Measurements from ENCODE around the gene SORT1. TPM values are rescaled to one million over a fixed set of nuclear protein-coding genes. Genes with fewer than 3 reads are reported as not detected.

Gene SORT1
- total RNA-seq, 6 experiments from 2014 or later, result 3.2 to 30.3 (median 13.7) TPM

DNA sequence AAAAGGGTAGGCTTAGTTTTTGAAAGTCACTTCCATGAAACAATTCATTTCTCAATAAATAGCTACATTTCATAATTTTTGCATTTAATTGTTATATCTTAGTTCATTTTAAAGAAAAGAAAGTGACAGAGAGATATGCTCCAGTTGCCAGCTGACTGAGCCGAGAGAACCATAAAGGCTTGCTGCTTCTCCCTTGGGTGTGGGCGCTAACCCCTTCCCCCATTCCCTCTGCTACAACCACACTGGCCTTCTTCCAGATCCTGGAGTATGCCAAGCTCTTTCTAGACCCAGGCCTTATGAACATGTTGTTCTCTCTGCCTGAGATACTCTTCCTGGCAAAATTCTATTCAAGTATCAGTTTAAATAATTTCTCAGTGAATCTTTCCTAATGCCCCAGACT is 12.3 kb downstream of the SORT1 start:
- Histone ChIP-seq H3K4me1 (peaks cover 0 to 5% (median 0%) of the 10 kb centered on the region in 4 donors), H3K4me3 (no peak overlapping the region), H3K36me3 (no peaks in the 10 kb centered on the region), H3K27me3 (no peaks in the 10 kb centered on the region), H3K27ac (no peak overlapping the region), H3K9me3 (no peaks in the 10 kb centered on the region)
- DNase-seq (no peak), ATAC-seq (peak in 1 of 4 donors; percentile 38)
- intact Hi-C loops (cut with DNase I), result no loop called here
- WGBS (ENCODE audit: insufficient coverage, low coverage, low lambda C conversion rate, missing lambda C conversion rate), result 58% methylated on average over 2 of the region's 2 CpGs
- TF ChIP-seq, protein P1, sequence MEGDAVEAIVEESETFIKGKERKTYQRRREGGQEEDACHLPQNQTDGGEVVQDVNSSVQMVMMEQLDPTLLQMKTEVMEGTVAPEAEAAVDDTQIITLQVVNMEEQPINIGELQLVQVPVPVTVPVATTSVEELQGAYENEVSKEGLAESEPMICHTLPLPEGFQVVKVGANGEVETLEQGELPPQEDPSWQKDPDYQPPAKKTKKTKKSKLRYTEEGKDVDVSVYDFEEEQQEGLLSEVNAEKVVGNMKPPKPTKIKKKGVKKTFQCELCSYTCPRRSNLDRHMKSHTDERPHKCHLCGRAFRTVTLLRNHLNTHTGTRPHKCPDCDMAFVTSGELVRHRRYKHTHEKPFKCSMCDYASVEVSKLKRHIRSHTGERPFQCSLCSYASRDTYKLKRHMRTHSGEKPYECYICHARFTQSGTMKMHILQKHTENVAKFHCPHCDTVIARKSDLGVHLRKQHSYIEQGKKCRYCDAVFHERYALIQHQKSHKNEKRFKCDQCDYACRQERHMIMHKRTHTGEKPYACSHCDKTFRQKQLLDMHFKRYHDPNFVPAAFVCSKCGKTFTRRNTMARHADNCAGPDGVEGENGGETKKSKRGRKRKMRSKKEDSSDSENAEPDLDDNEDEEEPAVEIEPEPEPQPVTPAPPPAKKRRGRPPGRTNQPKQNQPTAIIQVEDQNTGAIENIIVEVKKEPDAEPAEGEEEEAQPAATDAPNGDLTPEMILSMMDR (IDR thresholded peaks at IDR 0.05), result no peak
- no peak for TF ChIP-seq POLR2A (IDR thresholded peaks at IDR 0.05)

DNA sequence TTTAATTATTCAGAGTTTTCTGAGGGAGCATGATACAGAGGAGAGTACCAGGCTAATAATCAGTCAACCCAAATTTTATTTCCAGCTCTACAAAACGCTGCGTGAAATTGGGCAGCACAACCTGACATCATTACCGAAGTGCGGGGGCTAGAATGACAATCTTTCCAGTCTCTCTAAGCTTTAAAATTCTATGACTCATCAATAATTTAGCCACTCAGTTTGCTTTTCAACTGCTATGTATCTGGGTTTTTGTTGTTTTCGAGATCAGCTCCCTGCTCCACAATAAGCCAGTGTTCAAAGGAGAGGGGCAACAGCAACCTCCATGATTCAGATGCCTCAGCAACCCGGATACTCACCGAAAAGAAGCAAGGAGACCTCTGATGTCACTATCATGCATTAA is 13.9 kb downstream of the SORT1 start:
- ATAC-seq (no peak), DNase-seq (no peak)
- Histone ChIP-seq H3K4me3 (no peak overlapping the region), H3K36me3 (no peaks in the 10 kb centered on the region), H3K27ac (no peak overlapping the region), H3K9me3 (no peaks in the 10 kb centered on the region), H3K27me3 (no peaks in the 10 kb centered on the region), H3K4me1 (peaks cover 0 to 5% (median 0%) of the 10 kb centered on the region in 4 donors)
- TF ChIP-seq, protein P1 (IDR thresholded peaks at IDR 0.05), result no peak
- no peak for TF ChIP-seq POLR2A (IDR thresholded peaks at IDR 0.05)
- WGBS (ENCODE audit: insufficient coverage, low coverage, low lambda C conversion rate, missing lambda C conversion rate), result 95% methylated on average over 7 of the region's 7 CpGs
- intact Hi-C loops (cut with DNase I), result no loop called here

DNA sequence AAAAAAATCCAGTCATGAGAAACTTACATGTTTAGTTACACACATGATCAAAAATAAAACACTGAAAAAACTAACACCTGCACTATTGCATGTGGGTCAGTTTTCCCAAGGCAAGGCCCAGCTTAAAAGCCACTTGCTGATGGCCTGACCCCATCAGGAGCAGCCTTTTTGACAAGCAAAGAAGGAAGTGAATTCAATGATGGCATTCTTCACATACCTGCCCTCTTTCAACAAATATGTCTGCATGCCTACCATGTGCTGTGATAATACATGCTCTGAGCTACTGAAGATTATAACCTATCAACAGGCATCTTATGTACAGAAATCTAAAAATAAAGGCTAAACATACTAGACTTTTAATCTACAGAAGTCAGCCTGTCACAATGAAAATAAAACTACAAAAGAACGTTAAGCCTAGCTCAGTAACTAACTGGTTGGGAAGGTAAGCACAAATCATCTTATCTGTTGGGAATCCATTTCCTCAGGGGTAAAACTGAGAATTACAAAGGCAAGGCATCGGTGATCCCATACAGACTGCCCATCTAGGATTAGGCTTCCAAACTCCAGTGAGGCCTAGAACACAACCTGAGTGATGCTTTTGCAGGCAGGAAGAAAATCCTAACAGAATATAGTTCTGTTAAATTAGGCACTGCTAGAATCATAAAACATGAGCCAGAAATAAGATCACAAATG is 14.5 kb downstream of the SORT1 start:
- ATAC-seq, result no peak
- Histone ChIP-seq H3K4me3 (no peak overlapping the region), H3K9me3 (no peaks in the 10 kb centered on the region), H3K4me1 (peaks cover 0 to 5% (median 0%) of the 10 kb centered on the region in 4 donors), H3K27me3 (no peaks in the 10 kb centered on the region), H3K27ac (no peak overlapping the region), H3K36me3 (no peaks in the 10 kb centered on the region)
- no peak for DNase-seq
- WGBS (ENCODE audit: insufficient coverage, low coverage, low lambda C conversion rate, missing lambda C conversion rate), result 51% methylated on average over 2 of the region's 2 CpGs
- intact Hi-C loops (cut with DNase I), result no loop called here
- TF ChIP-seq POLR2A (IDR thresholded peaks at IDR 0.05), result no peak
- TF ChIP-seq, protein P1 (IDR thresholded peaks at IDR 0.05), result no peak

DNA sequence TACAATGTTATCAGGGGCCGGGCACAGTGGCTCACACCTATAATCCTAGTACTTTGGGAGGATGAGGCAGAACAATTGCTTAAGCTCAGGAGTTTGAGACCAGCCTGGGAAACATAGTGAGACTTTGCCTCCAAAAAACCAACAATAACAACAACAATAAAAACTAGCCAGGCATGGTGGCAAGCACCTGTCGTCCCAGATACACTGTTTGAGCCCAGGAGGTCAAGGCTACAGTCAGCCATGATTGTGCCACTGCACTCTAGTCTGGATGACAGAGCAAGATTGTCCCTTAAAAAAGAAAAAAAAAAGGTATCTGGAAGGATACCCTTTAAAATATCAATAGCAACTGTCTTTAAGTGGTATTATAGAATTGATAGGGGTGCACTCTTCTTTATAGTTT is 16.1 kb downstream of the SORT1 start:
- H3K27ac ChIP-seq, result no peak overlapping the region
- H3K27me3 ChIP-seq, result no peaks in the 10 kb centered on the region
- DNase-seq (no peak), ATAC-seq (peak in 1 of 4 donors; percentile 58)
- no peaks in the 10 kb centered on the region for H3K9me3 ChIP-seq
- no peaks in the 10 kb centered on the region for H3K36me3 ChIP-seq
- no peak overlapping the region for H3K4me3 ChIP-seq
- intact Hi-C loops (cut with DNase I), result no loop called here
- WGBS (ENCODE audit: insufficient coverage, low coverage, low lambda C conversion rate, missing lambda C conversion rate), result 57% methylated on average over 2 of the region's 2 CpGs
- peaks cover 0 to 13% (median 0%) of the 10 kb centered on the region in 4 donors for H3K4me1 ChIP-seq
- TF ChIP-seq, protein P1 (IDR thresholded peaks at IDR 0.05), result no peak
- TF ChIP-seq POLR2A (IDR thresholded peaks at IDR 0.05), result no peak
